GM12892 (cell line): ENCODE results near the gene DIDO1.

ENCODE experiments used
- DNase-seq: peaks from one replicate; pipeline ENCODE4 v3.0.0; 2011; ENCODE audit not compliant: insufficient read length
- FAIRE-seq: peaks from 2 replicates; lab custom pipeline; 2011; peaks lifted over from hg19 to GRCh38; lab: Jason Lieb, UNC
- POLR2A ChIP-seq: IDR thresholded peaks from 2 replicates; pipeline ENCODE4 v1.6.1; 2011; ENCODE audit warnings: low read depth, low read length, control low read depth
- POLR2AphosphoS5 ChIP-seq: IDR thresholded peaks from 2 replicates; pipeline ENCODE4 v1.6.1; 2011; ENCODE audit warnings: low read depth, low read length, control low read depth
- TAF1 ChIP-seq: IDR thresholded peaks from 2 replicates; pipeline ENCODE4 v1.6.1; 2011; ENCODE audit warnings: low read depth, mild to moderate bottlenecking, control low read depth, low read length, borderline replicate concordance

The DIDO1 gene

DNA sequence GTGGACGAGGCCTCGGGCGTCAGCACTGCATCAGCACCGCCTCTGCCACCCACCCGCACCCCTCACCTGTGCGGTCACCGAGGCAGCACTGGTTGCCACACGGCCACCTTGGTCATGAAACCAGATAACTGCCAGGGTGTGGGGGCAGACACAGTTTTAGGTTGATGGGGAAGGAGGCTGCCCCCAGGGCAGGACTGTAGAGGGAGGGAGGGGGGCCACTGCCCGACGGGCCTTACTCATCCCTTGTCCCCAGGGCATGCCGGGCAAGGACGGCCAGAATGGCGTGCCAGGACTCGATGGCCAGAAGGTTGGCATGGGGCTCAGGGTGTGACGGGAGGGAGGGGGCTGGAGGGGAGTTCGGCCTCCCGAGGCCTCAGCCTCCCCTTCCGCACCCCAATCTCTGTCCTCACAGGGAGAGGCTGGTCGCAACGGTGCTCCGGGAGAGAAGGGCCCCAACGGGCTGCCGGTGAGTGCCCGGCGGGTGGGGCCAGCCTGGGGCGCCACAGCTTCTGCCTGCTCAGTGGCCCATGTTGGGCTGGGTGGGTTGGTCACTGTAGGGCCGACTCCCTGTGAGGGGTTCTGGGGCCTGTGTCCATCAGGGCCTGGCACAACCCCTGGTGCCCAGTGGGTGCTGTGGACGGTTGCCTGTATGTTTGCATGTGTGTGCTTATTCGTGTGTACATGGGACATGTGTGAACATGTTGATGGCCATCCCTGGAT is 97.6 kb downstream of the DIDO1 start:
- FAIRE-seq (no peak), DNase-seq (no peak)
- TF ChIP-seq POLR2AphosphoS5 (no peak), TAF1 (no peak), POLR2A (no peak)

DNA sequence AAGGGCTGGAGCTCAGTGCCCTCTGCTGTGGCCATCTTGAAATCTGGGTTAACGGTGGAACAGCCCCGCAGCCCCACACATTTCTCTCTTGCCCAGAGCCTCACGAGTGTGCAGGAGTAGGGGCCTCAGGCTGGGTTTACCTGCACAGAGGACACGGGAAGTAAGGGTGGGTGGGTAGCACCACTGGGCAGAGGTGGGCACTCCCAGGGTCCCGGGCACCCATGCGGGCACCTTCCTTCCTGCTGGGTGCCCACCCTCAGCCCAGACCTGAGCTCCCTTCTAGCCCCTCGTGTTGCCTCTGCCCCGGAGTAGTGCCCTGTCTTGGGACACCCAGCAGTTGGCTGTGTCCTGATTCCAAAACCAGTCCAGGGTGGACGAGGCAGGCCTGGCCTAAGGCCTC is 98.3 kb downstream of the DIDO1 start:
- FAIRE-seq = no peak
- DNase-seq = no peak
- no peak for TF ChIP-seq POLR2A
- no peak for TF ChIP-seq POLR2AphosphoS5
- TF ChIP-seq TAF1 = no peak
